Uterus (tissue), 2 donors: ENCODE data around the gene NR2F1-AS1.

Experiments used
- CTCF ChIP-seq, 4 experiments: fragments of 200-600 bp in 2 of 4; fragments of 450-650 bp in 2 of 4; sonication (generic) in 2 of 4; IDR thresholded peaks; one replicate each; pipeline ENCODE4 v1.5.1; 2016 to 2019; ENCODE audit warnings: antibody characterized with exemption in 4 of 4, mild to moderate bottlenecking in 2 of 4, moderate library complexity in 1 of 4
- POLR2A ChIP-seq, 2 donors: fragments of 450-650 bp; IDR thresholded peaks; one replicate each; pipeline ENCODE4 v1.6.1; 2016; ENCODE audit warnings: antibody characterized with exemption in 2 of 2, mild to moderate bottlenecking in 1 of 2, moderate library complexity in 1 of 2

GRCh38 chr5:93411716-93412115, 169.3 kb downstream of the NR2F1-AS1 start:
- TF ChIP-seq POLR2A (IDR thresholded peaks at IDR 0.05) (no peak), CTCF (IDR thresholded peaks at IDR 0.05) (no peak)
